Bronchus fibroblast of lung (primary cell): ENCODE data around the gene GPX1. TPM values are rescaled to one million over a fixed set of nuclear protein-coding genes. Genes with fewer than 3 reads are reported as not detected.

Source experiments
- total RNA-seq: library from RNA; depleted of rRNA; stranded (reverse); fragments of >200 nt; gene quantifications from 2 replicates; pipeline ENCODE4 v1.2.3, GENCODE V29; 2015

Gene GPX1
- total RNA-seq, result 639 and 677 TPM in 2 replicates

GRCh38 chr3:49358217-49358883 is at the start of gene GPX1:
Gene GPX1 (minus strand): TSS chr3:49358353. CDS start chr3:49358278, 75 bp downstream.

GRCh38 chr3:49339941-49340800 is 18.0 kb downstream of the GPX1 start, which contains the start of gene USP4:
Gene USP4 (minus strand): TSS chr3:49340053. CDS start chr3:49340024, 29 bp downstream.

Other genes starting within 250 kb of the GPX1 start
- gene USP19, start 237.5 kb downstream of the GPX1 start, total RNA-seq, result 41.2 and 43.2 TPM in 2 replicates
- gene LAMB2, start 225.3 kb downstream of the GPX1 start, total RNA-seq, result 215 and 282 TPM in 2 replicates
- gene CCDC71, start 192.0 kb downstream of the GPX1 start, total RNA-seq, result 32.3 and 37.7 TPM in 2 replicates
- 13.4 and 14.1 TPM in 2 replicates for gene KLHDC8B, start 186.8 kb downstream of the GPX1 start, total RNA-seq
- gene C3orf62, start 81.1 kb downstream of the GPX1 start, total RNA-seq, result 0.34 and 0.74 TPM in 2 replicates
- gene USP4, start 18.3 kb downstream of the GPX1 start, total RNA-seq, result 7.6 and 7.7 TPM in 2 replicates
- gene RHOA, start 53.6 kb upstream of the GPX1 start, total RNA-seq, result 530 and 559 TPM in 2 replicates
- gene TCTA, start 54.1 kb upstream of the GPX1 start, total RNA-seq, result 14.7 and 15.5 TPM in 2 replicates
- 2.5 and 2.7 TPM in 2 replicates for gene AMT, start 64.1 kb upstream of the GPX1 start, total RNA-seq
- gene NICN1, start 71.0 kb upstream of the GPX1 start, total RNA-seq, result 2.8 and 5.0 TPM in 2 replicates
- gene DAG1, start 111.9 kb upstream of the GPX1 start, total RNA-seq, result 59.6 and 64.9 TPM in 2 replicates
- gene BSN, start 196.1 kb upstream of the GPX1 start, total RNA-seq, result 0.15 and 0.17 TPM in 2 replicates